Calu3 (cell line): Measurements from ENCODE around the gene PHPT1. TPM values are rescaled to one million over a fixed set of nuclear protein-coding genes. Genes with fewer than 3 reads are reported as not detected.

Experiments
- BruUV-seq: library from RNA; stranded (reverse); fragments of 400-500 nt; replicated peaks from 2 replicates; lab custom pipeline; 2021; lab: Mats Ljungman, UMichigan
- CTCF ChIA-PET: fragments of 300-600 bp; sonication (Branson Sonifier 250); formaldehyde crosslinking; loops from one replicate; lab custom pipeline; 2022; ENCODE audit warnings: antibody characterized with exemption; lab: Charles Lee
- DNase-seq: peaks from one replicate; pipeline ENCODE4 v3.0.0; 2022
- H3K27ac Mint-ChIP-seq: one replicate; pipeline ENCODE4 v1.8.0; 2022; ENCODE audit warnings: mixed read lengths; ENCODE audit not compliant: unreplicated experiment
- H3K27me3 Mint-ChIP-seq: one replicate; pipeline ENCODE4 v1.8.0; 2022; ENCODE audit warnings: mixed read lengths; ENCODE audit not compliant: unreplicated experiment
- H3K36me3 Mint-ChIP-seq: one replicate; pipeline ENCODE4 v1.8.0; 2022; ENCODE audit warnings: mild to moderate bottlenecking, moderate library complexity, mixed read lengths; ENCODE audit not compliant: insufficient read depth, unreplicated experiment
- H3K4me1 Mint-ChIP-seq: one replicate; pipeline ENCODE4 v1.8.0; 2022; ENCODE audit warnings: mild to moderate bottlenecking, low read depth, mixed read lengths; ENCODE audit not compliant: unreplicated experiment
- H3K4me3 Mint-ChIP-seq: one replicate; pipeline ENCODE4 v1.8.0; 2022; ENCODE audit warnings: mild to moderate bottlenecking, low read depth, moderate library complexity, mixed read lengths; ENCODE audit not compliant: unreplicated experiment
- H3K9me3 Mint-ChIP-seq: one replicate; pipeline ENCODE4 v1.8.0; 2022; ENCODE audit warnings: low read depth, mixed read lengths; ENCODE audit not compliant: unreplicated experiment
- intact Hi-C: fragments of 100-400 bp; cut with micrococcal nuclease; formaldehyde crosslinking; loops from one replicate; pipeline ENCODE4 v1.10.0; 2022; ENCODE audit not compliant: unreplicated experiment
- total RNA-seq: library from RNA; stranded (reverse); gene quantifications from 2 replicates; pipeline ENCODE4 v1.2.3, GENCODE V29; 2022
- TF ChIP-seq, protein P1 (sequence below): fragments of 200-600 bp; IDR thresholded peaks from one replicate; pipeline ENCODE4 v1.8.0; 2022; ENCODE audit warnings: antibody characterized with exemption; ENCODE audit not compliant: unreplicated experiment

Gene PHPT1
- total RNA-seq, 1 experiment from 2014 or later, result 48.7 TPM

DNA sequence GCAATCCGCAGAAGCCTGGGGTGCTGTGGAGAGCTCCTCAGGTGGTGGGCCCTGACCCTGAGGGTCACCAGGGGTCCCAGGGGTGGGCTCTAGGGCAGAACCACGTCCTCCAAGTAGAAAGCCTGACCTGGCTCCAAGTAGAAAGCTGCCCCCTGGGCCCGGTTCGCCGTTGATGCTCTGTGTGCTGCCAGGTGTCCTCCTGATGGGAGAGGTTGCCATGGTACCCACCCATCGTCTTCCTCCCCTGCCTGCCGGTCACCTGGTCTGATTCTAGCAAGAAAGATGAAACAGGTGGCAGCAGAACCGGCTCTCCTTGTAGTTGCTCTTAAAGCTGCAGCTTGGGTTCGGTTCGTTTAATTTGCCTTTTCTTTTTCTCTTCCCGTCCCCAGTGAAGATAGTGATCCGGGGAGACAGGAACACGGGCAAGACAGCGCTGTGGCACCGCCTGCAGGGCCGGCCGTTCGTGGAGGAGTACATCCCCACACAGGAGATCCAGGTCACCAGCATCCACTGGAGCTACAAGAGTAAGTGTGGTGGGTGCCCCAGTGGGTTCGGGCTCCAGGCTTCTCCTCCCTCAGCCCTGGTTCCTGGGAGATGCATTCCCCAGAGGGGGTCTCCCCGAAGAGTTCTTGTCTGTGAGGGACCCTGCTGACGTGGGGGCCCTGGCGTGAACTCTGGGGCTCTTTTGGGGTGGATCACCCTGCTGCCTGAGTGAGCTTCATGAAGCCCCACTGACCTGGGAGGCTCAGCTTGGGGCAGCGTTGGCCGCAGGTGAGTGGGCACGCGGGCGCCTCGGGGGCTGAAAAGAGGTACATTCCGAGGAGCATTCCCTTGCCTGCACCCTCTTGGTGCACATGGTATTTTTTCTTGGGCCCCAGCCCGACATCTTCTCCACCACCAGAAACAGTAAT is 25.8 kb upstream of the PHPT1 start:
- TF ChIP-seq, protein P1, sequence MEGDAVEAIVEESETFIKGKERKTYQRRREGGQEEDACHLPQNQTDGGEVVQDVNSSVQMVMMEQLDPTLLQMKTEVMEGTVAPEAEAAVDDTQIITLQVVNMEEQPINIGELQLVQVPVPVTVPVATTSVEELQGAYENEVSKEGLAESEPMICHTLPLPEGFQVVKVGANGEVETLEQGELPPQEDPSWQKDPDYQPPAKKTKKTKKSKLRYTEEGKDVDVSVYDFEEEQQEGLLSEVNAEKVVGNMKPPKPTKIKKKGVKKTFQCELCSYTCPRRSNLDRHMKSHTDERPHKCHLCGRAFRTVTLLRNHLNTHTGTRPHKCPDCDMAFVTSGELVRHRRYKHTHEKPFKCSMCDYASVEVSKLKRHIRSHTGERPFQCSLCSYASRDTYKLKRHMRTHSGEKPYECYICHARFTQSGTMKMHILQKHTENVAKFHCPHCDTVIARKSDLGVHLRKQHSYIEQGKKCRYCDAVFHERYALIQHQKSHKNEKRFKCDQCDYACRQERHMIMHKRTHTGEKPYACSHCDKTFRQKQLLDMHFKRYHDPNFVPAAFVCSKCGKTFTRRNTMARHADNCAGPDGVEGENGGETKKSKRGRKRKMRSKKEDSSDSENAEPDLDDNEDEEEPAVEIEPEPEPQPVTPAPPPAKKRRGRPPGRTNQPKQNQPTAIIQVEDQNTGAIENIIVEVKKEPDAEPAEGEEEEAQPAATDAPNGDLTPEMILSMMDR, result no peak
- Mint-ChIP-seq H3K4me1 (no peaks in the 10 kb centered on the region), H3K9me3 (no peaks in the 10 kb centered on the region), H3K27me3 (no peaks in the 10 kb centered on the region), H3K4me3 (no peak overlapping the region), H3K36me3 (peaks cover 19% of the 10 kb centered on the region), H3K27ac (no peak overlapping the region)
- no peak for DNase-seq
- CTCF ChIA-PET, result no interaction called here
- intact Hi-C loops, result no loop called here
- BruUV-seq, result no TSS peak

DNA sequence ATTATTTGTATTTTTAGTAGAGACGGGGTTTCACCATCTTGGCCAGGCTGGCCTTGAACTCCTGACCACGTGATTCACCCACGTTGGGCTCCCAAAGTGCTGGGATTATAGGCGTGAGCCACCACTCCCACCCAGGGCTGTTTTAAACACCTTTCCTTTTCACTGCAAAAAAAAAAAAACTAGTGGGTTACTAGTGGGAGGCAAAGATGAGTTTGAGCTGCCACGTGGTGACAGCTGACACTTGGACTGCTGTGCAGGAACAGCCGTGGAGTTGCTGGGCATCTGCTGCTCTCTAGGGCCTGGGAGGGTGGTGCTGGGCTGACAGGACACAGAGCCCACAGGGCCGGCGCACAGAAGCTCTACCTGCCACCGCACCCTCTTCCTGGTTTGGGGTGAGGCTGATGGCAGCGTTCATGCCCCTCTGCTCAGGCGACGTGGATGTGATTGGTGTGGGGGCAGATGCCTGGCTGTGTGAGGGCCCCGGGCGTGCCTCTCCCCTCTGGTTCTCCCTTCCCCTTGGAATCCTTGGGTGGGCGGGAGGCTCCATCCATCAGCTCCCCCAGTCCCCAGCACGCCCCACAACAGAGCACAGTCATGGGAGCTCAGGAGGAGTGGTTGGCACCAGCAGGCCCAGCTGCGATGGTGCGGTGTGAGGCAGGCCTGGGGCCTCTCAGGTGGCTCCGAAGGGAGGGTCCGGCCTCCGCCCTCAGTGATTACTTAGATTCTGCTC is 24.5 kb upstream of the PHPT1 start:
- intact Hi-C loops, result no loop called here
- no peak for DNase-seq
- Mint-ChIP-seq H3K9me3 (no peaks in the 10 kb centered on the region), H3K4me3 (no peak overlapping the region), H3K27me3 (no peaks in the 10 kb centered on the region), H3K27ac (no peak overlapping the region), H3K36me3 (peaks cover 17% of the 10 kb centered on the region), H3K4me1 (no peaks in the 10 kb centered on the region)
- no TSS peak for BruUV-seq
- CTCF ChIA-PET, result interaction anchor here (0.7 kb wide), 1 partner anchor 149 kb away, joined by 3 read pairs; no protein-coding TSS in a partner anchor
- TF ChIP-seq, protein P1, result no peak

DNA sequence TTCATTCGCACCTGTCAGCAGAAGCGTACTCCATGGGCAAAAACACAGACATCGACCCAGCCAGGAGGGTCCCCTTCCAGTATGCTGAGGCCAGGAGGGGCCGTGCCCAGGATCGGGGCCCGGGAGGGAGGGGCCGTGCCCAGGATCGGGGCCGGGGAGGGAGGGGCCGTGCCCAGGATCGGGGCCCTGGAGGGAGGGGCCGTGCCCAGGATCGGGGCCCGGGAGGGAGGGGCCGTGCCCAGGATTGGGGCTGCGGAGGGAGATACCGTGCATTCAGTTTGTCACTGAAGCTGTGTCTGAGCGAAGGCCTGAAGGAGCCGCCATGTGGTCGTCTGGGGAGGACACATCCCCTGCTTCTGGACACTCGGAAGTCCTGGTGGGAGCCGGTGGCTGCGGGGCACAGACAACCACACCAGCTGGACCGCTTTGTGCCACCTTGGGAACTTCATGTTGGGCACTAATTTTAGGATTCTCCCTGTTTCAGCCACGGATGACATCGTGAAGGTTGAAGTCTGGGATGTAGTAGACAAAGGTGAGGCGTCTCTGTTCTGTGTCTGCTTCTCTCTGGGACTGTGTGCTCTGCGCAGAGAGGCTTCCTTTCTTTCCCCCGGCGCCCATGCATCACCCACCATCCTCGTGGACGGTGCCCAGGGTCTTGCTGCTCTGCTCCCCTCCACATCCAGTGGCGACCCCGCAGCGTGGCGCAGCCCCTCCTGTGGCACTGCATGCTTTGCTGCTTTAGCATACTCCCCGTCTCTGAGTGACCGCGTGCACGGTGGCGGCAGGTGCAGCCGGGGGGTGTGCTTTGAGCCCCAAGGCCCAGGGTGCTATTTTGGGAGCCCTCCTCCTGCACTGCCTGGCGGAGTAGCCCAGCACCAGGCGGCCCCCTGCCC is 23.7 kb upstream of the PHPT1 start:
- no TSS peak for BruUV-seq
- TF ChIP-seq, protein P1, result no peak
- no peak for DNase-seq
- Mint-ChIP-seq H3K4me3 (no peak overlapping the region), H3K9me3 (no peaks in the 10 kb centered on the region), H3K27ac (no peak overlapping the region), H3K27me3 (no peaks in the 10 kb centered on the region), H3K36me3 (peaks cover 16% of the 10 kb centered on the region), H3K4me1 (no peaks in the 10 kb centered on the region)
- CTCF ChIA-PET, result no interaction called here
- intact Hi-C loops, result no loop called here

DNA sequence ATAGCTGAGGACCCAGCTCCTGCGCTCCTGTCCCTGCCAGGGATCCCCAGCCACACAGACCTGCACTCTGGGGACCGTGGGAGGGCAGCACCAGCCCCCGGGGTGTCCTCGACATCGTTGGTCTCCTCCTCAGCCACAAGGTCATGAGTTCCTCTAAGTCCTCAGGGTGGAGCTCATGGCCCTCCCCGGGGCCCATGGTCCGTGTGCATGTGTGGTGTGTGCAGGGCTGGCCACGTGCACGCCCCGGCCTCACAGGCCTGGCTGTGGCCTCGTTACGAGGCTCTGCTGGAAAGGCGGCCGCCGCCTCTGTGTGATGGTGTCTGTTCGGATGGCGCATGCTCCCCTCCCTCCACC is 23.0 kb upstream of the PHPT1 start:
- H3K27ac Mint-ChIP-seq, result no peak overlapping the region
- intact Hi-C loops, result no loop called here
- DNase-seq, result no peak
- no peaks in the 10 kb centered on the region for H3K9me3 Mint-ChIP-seq
- peaks cover 19% of the 10 kb centered on the region for H3K36me3 Mint-ChIP-seq
- BruUV-seq, result no TSS peak
- H3K4me3 Mint-ChIP-seq, result no peak overlapping the region
- TF ChIP-seq, protein P1, result no peak
- CTCF ChIA-PET, result interaction anchor here (0.6 kb wide), 1 partner anchor 152 kb away, joined by 3 read pairs; no protein-coding TSS in a partner anchor
- no peaks in the 10 kb centered on the region for H3K27me3 Mint-ChIP-seq
- no peaks in the 10 kb centered on the region for H3K4me1 Mint-ChIP-seq
